ENCODE data around the gene SMC5. TPM values are rescaled to one million over a fixed set of nuclear protein-coding genes. Genes with fewer than 3 reads are reported as not detected.

Gene SMC5
- total and polyA plus RNA-seq, 2 of the 13 experiments (the other 11 are each of a cell fraction or from before 2014, with no cell fraction given): 7.2 to 26.7 TPM

DNA sequence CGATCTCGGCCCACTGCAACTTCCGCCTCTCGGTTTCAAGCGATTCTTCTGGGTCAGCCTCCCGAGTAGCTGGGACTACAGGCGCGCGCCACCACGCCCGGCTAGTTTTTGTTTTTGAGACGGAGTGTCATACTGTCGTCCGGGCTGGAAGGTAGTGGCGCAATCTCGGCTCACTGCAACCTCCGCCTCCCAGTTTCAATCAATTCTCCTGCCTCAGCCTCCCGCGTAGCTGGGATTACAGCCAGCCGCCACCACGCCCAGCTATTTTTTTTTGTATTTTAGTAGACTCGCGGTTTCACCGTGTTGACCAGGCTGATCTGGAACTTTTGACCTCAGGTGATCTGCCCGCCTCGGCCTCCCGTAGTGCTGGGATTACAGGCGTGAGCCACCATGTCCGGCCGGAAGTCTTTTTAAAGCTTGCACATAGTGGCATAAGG is 1.2 kb downstream of the SMC5 start (continued):
- TF ChIP-seq, protein P1, sequence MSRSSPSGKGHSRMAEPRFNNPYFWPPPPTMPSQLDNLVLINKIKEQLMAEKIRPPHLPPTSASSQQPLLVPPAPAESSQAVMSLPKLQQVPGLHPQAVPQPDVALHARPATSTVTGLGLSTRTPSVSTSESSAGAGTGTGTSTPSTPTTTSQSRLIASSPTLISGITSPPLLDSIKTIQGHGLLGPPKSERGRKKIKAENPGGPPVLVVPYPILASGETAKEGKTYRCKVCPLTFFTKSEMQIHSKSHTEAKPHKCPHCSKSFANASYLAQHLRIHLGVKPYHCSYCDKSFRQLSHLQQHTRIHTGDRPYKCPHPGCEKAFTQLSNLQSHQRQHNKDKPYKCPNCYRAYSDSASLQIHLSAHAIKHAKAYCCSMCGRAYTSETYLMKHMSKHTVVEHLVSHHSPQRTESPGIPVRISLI (CRISPR knock-in tag; IDR thresholded peaks at IDR 0.05; ENCODE audit: borderline replicate concordance): peak; percentile 40; the same call in 1 of the 2 replicates
- TF ChIP-seq ZNF335 (CRISPR knock-in tag; IDR thresholded peaks at IDR 0.05) (no peak), TBX2 (CRISPR knock-in tag; IDR thresholded peaks at IDR 0.05; ENCODE audit: borderline replicate concordance) (no peak), ZNF253 (CRISPR knock-in tag; IDR thresholded peaks at IDR 0.05; ENCODE audit: borderline replicate concordance) (no peak), ZNF556 (CRISPR knock-in tag; IDR thresholded peaks at IDR 0.05; ENCODE audit: borderline replicate concordance) (no peak), GLI4 (CRISPR knock-in tag; IDR thresholded peaks at IDR 0.05; ENCODE audit: borderline replicate concordance) (no peak), ZNF850 (CRISPR knock-in tag; conservative IDR thresholded peaks at IDR 0.05) (no peak), ZNF781 (CRISPR knock-in tag; IDR thresholded peaks at IDR 0.05; ENCODE audit: borderline replicate concordance, not compliant biosample characterization) (no peak), TAF15 (IDR thresholded peaks at IDR 0.05; ENCODE audit: low read depth, low read length, poor library complexity, severe bottlenecking) (no peak), CEBPB (IDR thresholded peaks at IDR 0.05; ENCODE audit: borderline replicate concordance, low read depth, low read length) (peak; percentile 69), AKAP8 (CRISPR knock-in tag; IDR thresholded peaks at IDR 0.05) (no peak), GABPB1 (CRISPR knock-in tag; IDR thresholded peaks at IDR 0.05) (no peak), ISX (CRISPR knock-in tag; conservative IDR thresholded peaks at IDR 0.05) (no peak), ARID2 (CRISPR knock-in tag; IDR thresholded peaks at IDR 0.05; ENCODE audit: borderline replicate concordance) (no peak), YEATS2 (CRISPR knock-in tag; IDR thresholded peaks at IDR 0.05; ENCODE audit: borderline replicate concordance) (no peak), AGO2 (optimal IDR thresholded peaks at IDR 0.05; ENCODE audit: low read depth, low read length) (no peak), GZF1 (CRISPR knock-in tag; IDR thresholded peaks at IDR 0.05) (no peak), ZFP90 (CRISPR knock-in tag; IDR thresholded peaks at IDR 0.05; ENCODE audit: borderline replicate concordance) (no peak)
- TF ChIP-seq, protein P2, sequence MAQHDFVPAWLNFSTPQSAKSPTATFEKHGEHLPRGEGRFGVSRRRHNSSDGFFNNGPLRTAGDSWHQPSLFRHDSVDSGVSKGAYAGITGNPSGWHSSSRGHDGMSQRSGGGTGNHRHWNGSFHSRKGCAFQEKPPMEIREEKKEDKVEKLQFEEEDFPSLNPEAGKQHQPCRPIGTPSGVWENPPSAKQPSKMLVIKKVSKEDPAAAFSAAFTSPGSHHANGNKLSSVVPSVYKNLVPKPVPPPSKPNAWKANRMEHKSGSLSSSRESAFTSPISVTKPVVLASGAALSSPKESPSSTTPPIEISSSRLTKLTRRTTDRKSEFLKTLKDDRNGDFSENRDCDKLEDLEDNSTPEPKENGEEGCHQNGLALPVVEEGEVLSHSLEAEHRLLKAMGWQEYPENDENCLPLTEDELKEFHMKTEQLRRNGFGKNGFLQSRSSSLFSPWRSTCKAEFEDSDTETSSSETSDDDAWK (CRISPR knock-in tag; IDR thresholded peaks at IDR 0.05): no peak
- TF ChIP-seq, protein P3, sequence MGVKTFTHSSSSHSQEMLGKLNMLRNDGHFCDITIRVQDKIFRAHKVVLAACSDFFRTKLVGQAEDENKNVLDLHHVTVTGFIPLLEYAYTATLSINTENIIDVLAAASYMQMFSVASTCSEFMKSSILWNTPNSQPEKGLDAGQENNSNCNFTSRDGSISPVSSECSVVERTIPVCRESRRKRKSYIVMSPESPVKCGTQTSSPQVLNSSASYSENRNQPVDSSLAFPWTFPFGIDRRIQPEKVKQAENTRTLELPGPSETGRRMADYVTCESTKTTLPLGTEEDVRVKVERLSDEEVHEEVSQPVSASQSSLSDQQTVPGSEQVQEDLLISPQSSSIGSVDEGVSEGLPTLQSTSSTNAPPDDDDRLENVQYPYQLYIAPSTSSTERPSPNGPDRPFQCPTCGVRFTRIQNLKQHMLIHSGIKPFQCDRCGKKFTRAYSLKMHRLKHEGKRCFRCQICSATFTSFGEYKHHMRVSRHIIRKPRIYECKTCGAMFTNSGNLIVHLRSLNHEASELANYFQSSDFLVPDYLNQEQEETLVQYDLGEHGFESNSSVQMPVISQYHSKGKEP (CRISPR knock-in tag; IDR thresholded peaks at IDR 0.05): no peak
- TF ChIP-seq, protein P4, sequence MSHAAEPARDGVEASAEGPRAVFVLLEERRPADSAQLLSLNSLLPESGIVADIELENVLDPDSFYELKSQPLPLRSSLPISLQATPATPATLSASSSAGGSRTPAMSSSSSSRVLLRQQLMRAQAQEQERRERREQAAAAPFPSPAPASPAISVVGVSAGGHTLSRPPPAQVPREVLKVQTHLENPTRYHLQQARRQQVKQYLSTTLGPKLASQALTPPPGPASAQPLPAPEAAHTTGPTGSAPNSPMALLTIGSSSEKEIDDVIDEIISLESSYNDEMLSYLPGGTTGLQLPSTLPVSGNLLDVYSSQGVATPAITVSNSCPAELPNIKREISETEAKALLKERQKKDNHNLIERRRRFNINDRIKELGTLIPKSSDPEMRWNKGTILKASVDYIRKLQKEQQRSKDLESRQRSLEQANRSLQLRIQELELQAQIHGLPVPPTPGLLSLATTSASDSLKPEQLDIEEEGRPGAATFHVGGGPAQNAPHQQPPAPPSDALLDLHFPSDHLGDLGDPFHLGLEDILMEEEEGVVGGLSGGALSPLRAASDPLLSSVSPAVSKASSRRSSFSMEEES (CRISPR knock-in tag; IDR thresholded peaks at IDR 0.05): no peak
- TF ChIP-seq, protein P5, sequence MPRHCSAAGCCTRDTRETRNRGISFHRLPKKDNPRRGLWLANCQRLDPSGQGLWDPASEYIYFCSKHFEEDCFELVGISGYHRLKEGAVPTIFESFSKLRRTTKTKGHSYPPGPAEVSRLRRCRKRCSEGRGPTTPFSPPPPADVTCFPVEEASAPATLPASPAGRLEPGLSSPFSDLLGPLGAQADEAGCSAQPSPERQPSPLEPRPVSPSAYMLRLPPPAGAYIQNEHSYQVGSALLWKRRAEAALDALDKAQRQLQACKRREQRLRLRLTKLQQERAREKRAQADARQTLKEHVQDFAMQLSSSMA (CRISPR knock-in tag; IDR thresholded peaks at IDR 0.05): no peak

Data from HepG2 (cell line).